AG04450 (cell line): Measurements from ENCODE around the gene PTPRS. TPM values are rescaled to one million over a fixed set of nuclear protein-coding genes. Genes with fewer than 3 reads are reported as not detected.

Source experiments
- CTCF ChIA-PET: fragments of 300-600, 350-600 bp; formaldehyde crosslinking; extraction: SDS; loops from one replicate; lab custom pipeline; 2022; ENCODE audit warnings: antibody characterized with exemption, inconsistent platforms; lab: Charles Lee
- POLR2A ChIA-PET: fragments of 350-600 bp; formaldehyde crosslinking; extraction: SDS; loops from one replicate; lab custom pipeline; 2021; ENCODE audit warnings: antibody characterized with exemption, inconsistent platforms; lab: Yijun Ruan, JAX
- DNase-seq: peaks from one replicate; pipeline ENCODE4 v3.0.0-alpha.2; 2011; ENCODE audit warnings: low read depth, low spot score
- H3K27ac ChIP-seq: one replicate; pipeline ENCODE4 v1.5.1; 2012; ENCODE audit warnings: low read depth, low read length, control low read depth
- H3K27me3 ChIP-seq: one replicate; pipeline ENCODE4 v1.6.0; 2012; ENCODE audit warnings: low read length; ENCODE audit not compliant: control insufficient read depth, insufficient read depth
- H3K4me3 ChIP-seq: 2 replicates; pipeline ENCODE4 v1.5.1; 2011; ENCODE audit warnings: mild to moderate bottlenecking, low read depth, low read length, control low read depth
- H3K9me3 ChIP-seq: 2 replicates; pipeline ENCODE4 v1.5.1; 2012; ENCODE audit warnings: low read length; ENCODE audit not compliant: control insufficient read depth, insufficient read depth
- CTCF ChIP-seq: IDR thresholded peaks from 2 replicates; pipeline ENCODE4 v1.5.1; 2011; ENCODE audit warnings: low read depth, low read length, control low read depth, inconsistent platforms
- polyA plus RNA-seq: library from polyadenylated mRNA; depleted of rRNA; stranded (reverse); fragments of >200 nt; gene quantifications from 2 replicates; pipeline ENCODE4 v1.2.3, GENCODE V29; 2011

The PTPRS gene
- polyA plus RNA-seq, 1 experiment, result 26.5 TPM

DNA sequence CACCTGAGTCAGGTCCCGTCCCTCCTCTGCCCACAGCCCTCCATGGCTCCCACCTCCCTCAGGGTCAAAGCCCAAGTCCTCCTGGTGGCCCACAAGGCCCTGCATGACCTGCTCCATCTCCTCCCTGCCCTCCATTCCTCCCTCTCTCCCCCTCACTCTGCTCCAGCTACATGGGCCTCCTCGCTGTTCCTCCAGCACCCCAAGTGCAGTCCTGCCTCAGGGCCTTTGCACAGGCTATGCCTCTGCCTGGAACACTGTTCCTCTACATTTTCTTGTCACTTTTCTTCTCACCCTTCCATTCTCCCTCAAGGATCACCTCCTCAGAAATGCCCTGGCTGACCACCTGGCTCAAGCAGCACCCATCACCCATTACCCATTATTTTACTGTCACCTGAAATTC, 41.5 kb downstream of the PTPRS start:
- no peak for TF ChIP-seq CTCF
- ChIA-PET POLR2A (no interaction called here), CTCF (no interaction called here)
- no peak for DNase-seq
- Histone ChIP-seq H3K27me3 (no peaks in the 10 kb centered on the region), H3K9me3 (no peaks in the 10 kb centered on the region; the same call in 1 of the 2 replicates), H3K27ac (no peak overlapping the region), H3K4me3 (no peak overlapping the region)

GRCh38 chr19:5298471-5298901, 42.1 kb downstream of the PTPRS start:
- ChIA-PET CTCF (no interaction called here), POLR2A (no interaction called here)
- no peak overlapping the region for H3K27ac ChIP-seq
- no peak for TF ChIP-seq CTCF
- no peaks in the 10 kb centered on the region; the same call in 1 of the 2 replicates for H3K9me3 ChIP-seq
- DNase-seq, result no peak
- no peak overlapping the region for H3K4me3 ChIP-seq
- H3K27me3 ChIP-seq, result no peaks in the 10 kb centered on the region

DNA sequence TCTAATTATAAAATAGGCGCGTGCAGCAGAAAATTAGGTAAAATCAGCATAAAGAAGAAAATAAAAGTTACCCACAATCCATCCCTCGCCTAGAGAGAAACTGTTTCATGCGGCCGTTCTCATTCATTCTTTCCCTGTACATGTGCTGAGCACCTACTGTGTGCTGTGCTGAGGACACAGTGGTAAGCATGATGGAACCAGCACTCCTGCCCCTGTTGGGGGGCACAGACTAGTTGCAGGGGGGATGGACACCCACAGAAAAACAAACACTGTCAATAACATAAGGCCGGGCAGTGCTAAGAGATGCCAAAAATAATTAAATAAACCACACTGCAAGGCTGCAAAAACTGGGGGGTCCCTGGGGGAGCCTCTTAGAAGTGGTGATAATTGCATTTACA, 43.3 kb downstream of the PTPRS start:
- Histone ChIP-seq H3K27me3 (no peaks in the 10 kb centered on the region), H3K27ac (no peak overlapping the region), H3K9me3 (no peaks in the 10 kb centered on the region; the same call in 1 of the 2 replicates), H3K4me3 (no peak overlapping the region)
- ChIA-PET POLR2A (no interaction called here), CTCF (no interaction called here)
- no peak for TF ChIP-seq CTCF
- DNase-seq, result no peak

DNA sequence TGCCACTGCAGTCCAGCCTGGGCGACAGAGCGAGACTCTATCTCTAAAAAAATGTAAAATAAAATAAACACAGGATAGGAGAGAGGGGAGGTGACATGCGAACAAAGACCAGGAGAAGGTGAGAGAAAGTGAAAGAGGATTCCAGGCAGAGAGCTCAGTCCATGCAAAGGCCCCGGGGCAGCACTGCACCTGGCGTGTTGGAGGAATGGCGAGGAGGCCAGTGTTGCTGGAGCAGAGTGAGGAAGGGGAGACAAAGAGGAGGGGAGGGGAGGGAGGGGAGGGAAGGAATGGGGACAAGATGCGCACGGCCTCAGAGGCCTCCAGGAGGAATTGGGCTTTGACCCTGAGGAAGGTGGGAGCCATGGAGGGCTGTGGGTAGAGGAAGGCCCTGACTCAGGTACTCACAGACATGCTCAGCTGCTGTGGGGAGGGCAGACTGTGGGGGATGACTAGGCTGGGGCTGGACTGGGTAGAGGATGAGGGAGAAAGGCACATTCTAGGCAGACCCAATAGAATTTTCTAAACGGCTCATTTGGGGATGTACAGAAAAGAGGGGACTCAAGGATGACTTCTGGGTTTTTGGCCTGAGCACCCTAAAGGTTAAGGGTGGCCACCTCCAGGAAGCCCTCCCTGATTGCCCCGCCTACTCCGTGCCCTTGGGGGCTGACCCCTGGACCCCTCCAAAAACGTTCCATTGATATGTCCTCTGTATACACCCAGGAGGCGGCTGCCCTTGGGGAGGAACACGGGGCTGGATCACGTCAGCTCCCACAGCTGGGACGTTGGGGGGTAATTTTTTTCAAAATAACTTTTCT, 43.9 kb downstream of the PTPRS start:
- Histone ChIP-seq H3K4me3 (no peak overlapping the region), H3K27ac (no peak overlapping the region), H3K9me3 (no peaks in the 10 kb centered on the region; the same call in 1 of the 2 replicates), H3K27me3 (no peaks in the 10 kb centered on the region)
- POLR2A ChIA-PET, result no interaction called here
- CTCF ChIA-PET, result no interaction called here
- DNase-seq, result no peak
- no peak for TF ChIP-seq CTCF

GRCh38 chr19:5296021-5296420, 44.6 kb downstream of the PTPRS start:
- Histone ChIP-seq H3K27me3 (no peaks in the 10 kb centered on the region), H3K9me3 (no peaks in the 10 kb centered on the region; the same call in 1 of the 2 replicates), H3K4me3 (no peak overlapping the region), H3K27ac (no peak overlapping the region)
- no peak for DNase-seq
- ChIA-PET POLR2A (no interaction called here), CTCF (no interaction called here)
- TF ChIP-seq CTCF, result no peak
